ENCODE measurements around the gene ERI3. TPM values are rescaled to one million over a fixed set of nuclear protein-coding genes. Genes with fewer than 3 reads are reported as not detected.

ERI3 gene
- total RNA-seq, 1 donor from 2014 or later, result 40.6 TPM

- no peak for DNase-seq (ENCODE audit: low spot score)
- Mint-ChIP-seq H3K4me1 (ENCODE audit: low read depth) (no peaks in the 10 kb centered on the region), H3K9me3 (no peaks in the 10 kb centered on the region), H3K27me3 (ENCODE audit: low read depth) (peaks cover 14% of the 10 kb centered on the region), H3K36me3 (ENCODE audit: low read depth) (no peaks in the 10 kb centered on the region), H3K27ac (no peak overlapping the region), H3K4me3 (ENCODE audit: low read depth) (no peak overlapping the region)
- intact Hi-C loops (cut with micrococcal nuclease), result no loop called here
Observed at GRCh38 chr1:44366371-44366975, 11.4 kb upstream of the ERI3 start.

DNA sequence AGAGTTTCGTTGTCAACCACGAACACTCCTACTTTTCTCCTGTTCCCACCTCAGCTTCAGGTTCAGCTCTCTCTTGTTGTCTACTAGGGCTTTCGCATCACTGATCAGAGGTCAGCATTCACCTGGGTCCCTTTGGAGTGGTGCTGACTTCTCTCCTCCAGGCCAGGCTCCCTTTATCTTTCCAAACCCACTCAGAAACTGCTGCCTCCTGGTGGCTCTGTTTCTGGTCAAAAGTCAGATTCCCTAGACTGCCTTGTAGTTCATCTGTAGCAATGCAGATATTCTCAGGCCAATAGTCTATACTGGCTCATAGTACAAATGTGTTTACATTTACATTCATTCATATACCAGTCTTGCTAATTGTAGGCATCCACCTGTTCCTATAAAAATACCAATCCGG lies 6.4 kb upstream of the ERI3 start:
- H3K4me1 Mint-ChIP-seq (ENCODE audit: low read depth), result no peaks in the 10 kb centered on the region
- peaks cover 10% of the 10 kb centered on the region for H3K27me3 Mint-ChIP-seq (ENCODE audit: low read depth)
- no peak for DNase-seq (ENCODE audit: low spot score)
- no peak overlapping the region for H3K27ac Mint-ChIP-seq
- intact Hi-C loops (cut with micrococcal nuclease), result no loop called here
- H3K36me3 Mint-ChIP-seq (ENCODE audit: low read depth), result no peaks in the 10 kb centered on the region
- H3K4me3 Mint-ChIP-seq (ENCODE audit: low read depth), result no peak overlapping the region
- H3K9me3 Mint-ChIP-seq, result no peaks in the 10 kb centered on the region

DNA sequence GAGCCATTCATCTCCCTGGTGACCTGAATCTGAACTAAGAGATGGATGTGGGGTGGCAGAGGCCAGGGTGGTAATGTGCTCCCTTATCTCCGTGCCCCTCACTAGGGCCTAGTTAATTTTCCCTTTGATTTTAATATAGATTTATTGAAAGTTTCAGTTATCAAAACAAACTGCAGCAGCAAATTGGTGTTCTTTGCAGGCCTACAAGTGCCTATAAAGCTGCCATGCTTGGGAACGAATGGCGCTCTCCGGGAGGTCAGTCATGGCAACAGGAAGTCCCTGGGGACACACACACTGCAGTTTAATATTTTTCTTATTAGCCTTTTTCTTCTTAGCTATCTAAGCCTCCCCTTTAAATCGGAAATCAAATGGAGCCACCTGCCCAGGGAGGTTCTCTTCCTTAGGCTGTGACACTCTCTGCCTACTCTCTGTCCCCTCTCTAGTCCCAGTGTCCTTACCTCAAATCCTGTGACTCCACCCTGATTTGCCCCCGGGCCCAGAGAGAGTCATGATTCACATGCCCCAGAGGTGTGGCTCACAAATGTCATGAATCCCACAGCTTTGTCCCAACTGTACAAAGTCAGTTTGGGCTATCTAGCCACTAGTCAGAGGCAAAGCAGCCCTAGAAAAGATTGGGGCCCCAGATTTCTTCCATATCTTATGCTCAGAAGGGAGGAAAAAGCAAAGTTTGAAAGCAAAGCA lies 4.3 kb upstream of the ERI3 start:
- DNase-seq (ENCODE audit: low spot score), result no peak
- H3K27ac Mint-ChIP-seq, result no peak overlapping the region
- peaks cover 7% of the 10 kb centered on the region for H3K4me1 Mint-ChIP-seq (ENCODE audit: low read depth)
- H3K27me3 Mint-ChIP-seq (ENCODE audit: low read depth), result peaks cover 8% of the 10 kb centered on the region
- H3K36me3 Mint-ChIP-seq (ENCODE audit: low read depth), result no peaks in the 10 kb centered on the region
- no peaks in the 10 kb centered on the region for H3K9me3 Mint-ChIP-seq
- H3K4me3 Mint-ChIP-seq (ENCODE audit: low read depth), result no peak overlapping the region
- intact Hi-C loops (cut with micrococcal nuclease), result no loop called here

GRCh38 chr1:44357710-44358109 lies 2.7 kb upstream of the ERI3 start:
- no peaks in the 10 kb centered on the region for H3K9me3 Mint-ChIP-seq
- H3K4me3 Mint-ChIP-seq (ENCODE audit: low read depth), result no peak overlapping the region

GRCh38 chr1:44355582-44356305 lies 687 bp upstream of the ERI3 start:
- intact Hi-C loops (cut with micrococcal nuclease), result no loop called here
- Mint-ChIP-seq H3K4me3 (ENCODE audit: low read depth) (peak overlapping the region; percentile 84), H3K4me1 (ENCODE audit: low read depth) (peaks cover 21% of the 10 kb centered on the region), H3K27ac (peak overlapping the region; percentile 78), H3K27me3 (ENCODE audit: low read depth) (no peaks in the 10 kb centered on the region), H3K9me3 (no peaks in the 10 kb centered on the region), H3K36me3 (ENCODE audit: low read depth) (no peaks in the 10 kb centered on the region)
- no peak for DNase-seq (ENCODE audit: low spot score)

More at GRCh38 chr1:44357710-44358109, 2.7 kb upstream of the ERI3 start:
- Mint-ChIP-seq H3K27ac (no peak overlapping the region), H3K36me3 (ENCODE audit: low read depth) (no peaks in the 10 kb centered on the region), H3K27me3 (ENCODE audit: low read depth) (no peaks in the 10 kb centered on the region), H3K4me1 (ENCODE audit: low read depth) (peaks cover 17% of the 10 kb centered on the region)
- intact Hi-C loops (cut with micrococcal nuclease), result no loop called here
- no peak for DNase-seq (ENCODE audit: low spot score)

DNA sequence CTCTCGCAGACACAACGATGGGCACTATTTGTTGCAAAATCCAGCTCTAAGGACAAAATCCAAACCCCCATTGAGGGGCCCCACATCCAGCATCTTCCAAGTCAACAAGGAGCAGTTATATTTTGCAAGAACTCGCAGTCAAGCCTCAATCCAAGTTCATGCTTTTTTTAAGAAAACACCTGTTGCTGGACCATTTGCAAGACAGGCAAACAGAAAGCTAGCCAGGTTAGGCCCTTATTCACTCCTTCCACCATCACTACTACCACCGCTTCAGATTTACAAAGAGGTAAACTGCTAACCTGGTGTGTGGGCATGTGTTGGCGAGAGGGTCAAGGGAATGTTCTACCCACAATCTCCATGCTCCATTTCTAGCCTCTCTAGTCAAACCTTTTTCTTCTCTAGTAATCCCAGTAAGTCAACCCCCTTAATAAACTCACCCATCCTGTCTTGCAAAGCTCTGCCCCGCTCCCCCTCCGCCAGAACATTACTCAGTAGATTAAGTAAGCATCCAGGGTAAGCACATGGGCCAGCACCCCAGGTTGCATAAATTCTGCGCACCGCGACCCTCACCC lies 703 bp downstream of the ERI3 start:
- peaks cover 21% of the 10 kb centered on the region for H3K4me1 Mint-ChIP-seq (ENCODE audit: low read depth)
- no peaks in the 10 kb centered on the region for H3K27me3 Mint-ChIP-seq (ENCODE audit: low read depth)
- peak overlapping the region; percentile 84 for H3K4me3 Mint-ChIP-seq (ENCODE audit: low read depth)
- intact Hi-C loops (cut with micrococcal nuclease), result no loop called here
- peak overlapping the region; percentile 73 for H3K27ac Mint-ChIP-seq
- H3K36me3 Mint-ChIP-seq (ENCODE audit: low read depth), result no peaks in the 10 kb centered on the region
- no peak for DNase-seq (ENCODE audit: low spot score)
- no peaks in the 10 kb centered on the region for H3K9me3 Mint-ChIP-seq

- DNase-seq (ENCODE audit: low spot score), result no peak
- H3K27me3 Mint-ChIP-seq (ENCODE audit: low read depth), result no peaks in the 10 kb centered on the region
- peak overlapping the region; percentile 84 for H3K4me3 Mint-ChIP-seq (ENCODE audit: low read depth)
- H3K4me1 Mint-ChIP-seq (ENCODE audit: low read depth), result peaks cover 21% of the 10 kb centered on the region
- no peaks in the 10 kb centered on the region for H3K9me3 Mint-ChIP-seq
- intact Hi-C loops (cut with micrococcal nuclease), result no loop called here
- H3K27ac Mint-ChIP-seq, result no peak overlapping the region
- no peaks in the 10 kb centered on the region for H3K36me3 Mint-ChIP-seq (ENCODE audit: low read depth)
Observed at GRCh38 chr1:44353604-44354003, 1.5 kb downstream of the ERI3 start.

DNA sequence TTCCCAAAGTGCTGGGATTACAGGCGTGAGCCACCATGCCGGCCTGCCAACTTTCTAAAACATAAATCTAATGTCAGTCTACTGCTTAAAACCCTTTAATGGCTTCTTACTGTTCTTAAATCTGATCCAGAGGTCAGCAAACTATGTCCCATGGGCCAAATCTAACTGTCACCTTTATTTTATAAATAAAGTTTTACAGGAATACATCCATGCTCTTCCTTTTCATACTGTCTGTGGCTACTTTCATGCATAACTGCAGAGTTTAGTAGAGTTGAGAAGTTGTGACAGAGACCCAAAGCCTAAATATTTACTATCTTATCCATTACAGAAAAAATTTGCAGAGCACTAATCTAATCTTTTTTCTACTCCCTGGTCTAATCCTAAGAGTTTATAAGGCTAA lies 3.8 kb downstream of the ERI3 start:
- Mint-ChIP-seq H3K27me3 (ENCODE audit: low read depth) (no peaks in the 10 kb centered on the region), H3K4me1 (ENCODE audit: low read depth) (peaks cover 21% of the 10 kb centered on the region), H3K4me3 (ENCODE audit: low read depth) (no peak overlapping the region), H3K9me3 (no peaks in the 10 kb centered on the region), H3K27ac (no peak overlapping the region), H3K36me3 (ENCODE audit: low read depth) (no peaks in the 10 kb centered on the region)
- intact Hi-C loops (cut with micrococcal nuclease), result no loop called here
- no peak for DNase-seq (ENCODE audit: low spot score)

- peaks cover 7% of the 10 kb centered on the region for H3K4me1 Mint-ChIP-seq (ENCODE audit: low read depth)
- DNase-seq (ENCODE audit: low spot score), result no peak
- H3K27me3 Mint-ChIP-seq (ENCODE audit: low read depth), result no peaks in the 10 kb centered on the region
- intact Hi-C loops (cut with micrococcal nuclease), result no loop called here
- H3K36me3 Mint-ChIP-seq (ENCODE audit: low read depth), result no peaks in the 10 kb centered on the region
- H3K27ac Mint-ChIP-seq, result no peak overlapping the region
- no peak overlapping the region for H3K4me3 Mint-ChIP-seq (ENCODE audit: low read depth)
- no peaks in the 10 kb centered on the region for H3K9me3 Mint-ChIP-seq
Observed at GRCh38 chr1:44348061-44348485, 7.0 kb downstream of the ERI3 start.

- DNase-seq (ENCODE audit: low spot score), result no peak
- Mint-ChIP-seq H3K27me3 (ENCODE audit: low read depth) (no peaks in the 10 kb centered on the region), H3K9me3 (no peaks in the 10 kb centered on the region), H3K4me3 (ENCODE audit: low read depth) (no peak overlapping the region), H3K27ac (no peak overlapping the region), H3K4me1 (ENCODE audit: low read depth) (peaks cover 4% of the 10 kb centered on the region), H3K36me3 (ENCODE audit: low read depth) (no peaks in the 10 kb centered on the region)
- intact Hi-C loops (cut with micrococcal nuclease), result no loop called here
Observed at GRCh38 chr1:44347280-44347679, 7.8 kb downstream of the ERI3 start.

- no peaks in the 10 kb centered on the region for H3K27me3 Mint-ChIP-seq (ENCODE audit: low read depth)
- no peak for DNase-seq (ENCODE audit: low spot score)
- H3K4me1 Mint-ChIP-seq (ENCODE audit: low read depth), result peaks cover under 1% of the 10 kb centered on the region
- H3K4me3 Mint-ChIP-seq (ENCODE audit: low read depth), result no peak overlapping the region
- H3K36me3 Mint-ChIP-seq (ENCODE audit: low read depth), result no peaks in the 10 kb centered on the region
- no peak overlapping the region for H3K27ac Mint-ChIP-seq
- H3K9me3 Mint-ChIP-seq, result no peaks in the 10 kb centered on the region
- intact Hi-C loops (cut with micrococcal nuclease), result no loop called here
Observed at GRCh38 chr1:44346878-44347277, 8.2 kb downstream of the ERI3 start.

DNA sequence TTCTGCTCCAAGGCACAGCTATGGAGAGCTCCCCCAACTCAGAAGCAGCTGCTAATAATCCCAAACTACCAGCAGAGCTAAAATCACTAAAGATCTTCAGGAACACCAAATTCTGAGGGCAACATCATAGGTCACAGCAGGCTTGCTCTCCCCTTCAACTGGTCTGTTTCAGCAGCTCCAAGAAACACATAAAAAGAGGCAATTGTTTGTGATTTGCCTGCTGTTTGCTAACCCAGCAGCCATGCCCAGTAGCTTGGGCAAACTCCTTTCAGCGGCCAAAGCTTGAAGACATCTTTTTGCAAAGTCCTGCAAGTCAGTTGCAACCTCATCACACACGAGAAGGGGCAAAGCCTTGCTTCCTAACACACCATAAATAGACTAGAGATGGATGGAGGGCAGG lies 8.9 kb downstream of the ERI3 start:
- Mint-ChIP-seq H3K36me3 (ENCODE audit: low read depth) (no peaks in the 10 kb centered on the region), H3K4me1 (ENCODE audit: low read depth) (no peaks in the 10 kb centered on the region), H3K27ac (no peak overlapping the region), H3K27me3 (ENCODE audit: low read depth) (no peaks in the 10 kb centered on the region), H3K9me3 (no peaks in the 10 kb centered on the region), H3K4me3 (ENCODE audit: low read depth) (no peak overlapping the region)
- DNase-seq (ENCODE audit: low spot score), result no peak
- intact Hi-C loops (cut with micrococcal nuclease), result no loop called here
